KOPT-K1 (cell line): ENCODE measurements around the gene PCBP3.
"Not testable (repeated sequence)": the region's sequence is repeated elsewhere in the genome, so short reads cannot be mapped to it uniquely, and the experiment has no call there.

Source experiments
- H3K27ac ChIP-seq: fragments of 200-600 bp; sonication (generic); 2 replicates; pipeline ENCODE4 v1.5.1; 2016; ENCODE audit warnings: antibody characterized with exemption, mild to moderate bottlenecking, low read depth, low read length; ENCODE audit not compliant: poor library complexity, severe bottlenecking
- H3K36me3 ChIP-seq: fragments of 200-600 bp; sonication (generic); 2 replicates; pipeline ENCODE4 v1.5.1; 2017; ENCODE audit warnings: antibody characterized with exemption, mild to moderate bottlenecking, low read length, moderate library complexity; ENCODE audit not compliant: insufficient read depth
- H3K9me3 ChIP-seq: fragments of 200-600 bp; sonication (generic); 2 replicates; pipeline ENCODE4 v1.5.1; 2017; ENCODE audit warnings: antibody characterized with exemption, low read length, mild to moderate bottlenecking; ENCODE audit not compliant: insufficient read depth, poor library complexity, severe bottlenecking

Gene PCBP3

GRCh38 chr21:45669382-45669781 lies 25.9 kb downstream of the PCBP3 start:
- Histone ChIP-seq H3K27ac (no peak overlapping the region), H3K9me3 (peaks cover 38% of the 10 kb centered on the region), H3K36me3 (peaks cover 8% of the 10 kb centered on the region)

- Histone ChIP-seq H3K36me3 (peaks cover 8% of the 10 kb centered on the region), H3K9me3 (peaks cover 31% of the 10 kb centered on the region), H3K27ac (no peak overlapping the region)
Measured at GRCh38 chr21:45670731-45671130, 27.2 kb downstream of the PCBP3 start.

DNA sequence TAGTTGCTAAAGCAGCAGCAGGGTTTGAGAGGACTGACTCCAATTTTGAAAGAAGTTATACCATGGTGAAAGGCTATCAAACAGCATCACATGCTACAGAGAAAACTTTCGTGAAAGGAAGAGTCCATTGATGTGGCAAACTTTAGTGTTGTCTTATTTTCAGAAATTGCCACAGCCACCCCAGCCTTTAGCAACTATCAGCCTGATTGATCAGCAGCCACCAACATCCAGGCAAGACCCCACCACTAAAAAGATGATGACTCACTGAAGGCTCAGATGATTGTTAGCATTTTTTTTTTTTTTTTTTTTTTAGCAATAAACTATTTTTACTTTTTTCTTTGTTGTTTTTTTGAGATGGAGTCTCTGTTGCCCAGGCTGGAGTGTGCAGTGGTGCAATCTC lies 35.3 kb downstream of the PCBP3 start:
- H3K9me3 ChIP-seq, H3K36me3 ChIP-seq, H3K27ac ChIP-seq: not testable (repeated sequence)

DNA sequence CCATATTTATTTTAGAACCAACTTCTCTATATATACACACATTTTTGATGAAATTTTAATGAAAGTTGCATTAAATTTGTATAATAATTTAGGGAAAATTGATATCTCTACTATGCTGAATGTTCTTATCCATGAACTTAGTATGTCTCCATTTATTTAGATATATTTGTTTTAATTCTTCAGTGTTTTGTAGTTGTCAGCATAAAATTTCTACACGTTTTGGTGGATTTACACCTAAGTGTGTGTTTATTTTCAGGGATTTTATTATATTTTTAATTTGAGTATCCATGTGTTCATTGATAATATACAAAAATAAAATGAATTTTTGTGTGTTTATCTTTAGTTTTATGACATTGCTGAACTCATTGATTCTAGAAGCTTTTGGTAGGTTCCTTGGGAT lies 36.7 kb downstream of the PCBP3 start:
- Histone ChIP-seq H3K9me3 (peaks cover 9% of the 10 kb centered on the region), H3K27ac (no peak overlapping the region), H3K36me3 (no peaks in the 10 kb centered on the region; the same call in 1 of the 2 replicates)

DNA sequence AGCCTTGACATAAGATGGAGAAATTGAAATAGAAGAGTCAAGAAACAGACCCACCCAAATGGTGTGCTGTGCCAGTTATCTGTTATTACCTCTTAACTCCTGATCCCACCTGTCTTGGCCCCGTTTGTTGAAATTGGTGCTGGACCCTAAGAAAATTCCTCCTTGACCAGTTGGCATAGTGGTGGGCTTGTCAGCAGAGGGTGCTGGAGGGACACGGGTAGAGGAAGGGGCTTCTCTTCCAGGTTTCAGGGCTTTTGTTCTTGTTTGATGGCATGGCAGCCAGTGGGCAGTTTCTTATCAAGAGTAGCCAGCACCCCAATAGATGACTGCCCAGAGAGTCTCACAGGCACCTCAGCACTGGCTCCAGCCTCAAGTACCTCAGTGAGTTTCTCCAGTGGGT lies 51.6 kb downstream of the PCBP3 start:
- Histone ChIP-seq H3K36me3 (no peaks in the 10 kb centered on the region), H3K27ac (no peak overlapping the region), H3K9me3 (no peaks in the 10 kb centered on the region)

- no peak overlapping the region for H3K27ac ChIP-seq
- no peaks in the 10 kb centered on the region for H3K9me3 ChIP-seq
- H3K36me3 ChIP-seq = no peaks in the 10 kb centered on the region
Measured at GRCh38 chr21:45698493-45699184, 55.1 kb downstream of the PCBP3 start.

- no peak overlapping the region for H3K27ac ChIP-seq
- no peaks in the 10 kb centered on the region for H3K36me3 ChIP-seq
- H3K9me3 ChIP-seq = no peaks in the 10 kb centered on the region
Measured at GRCh38 chr21:45699251-45699942, 55.9 kb downstream of the PCBP3 start.

- no peaks in the 10 kb centered on the region for H3K9me3 ChIP-seq
- no peak overlapping the region for H3K27ac ChIP-seq
- H3K36me3 ChIP-seq = no peaks in the 10 kb centered on the region
Measured at GRCh38 chr21:45699966-45700365, 56.4 kb downstream of the PCBP3 start.

GRCh38 chr21:45700461-45700860 lies 56.9 kb downstream of the PCBP3 start:
- Histone ChIP-seq H3K27ac (no peak overlapping the region), H3K36me3 (no peaks in the 10 kb centered on the region), H3K9me3 (no peaks in the 10 kb centered on the region)

GRCh38 chr21:45704311-45705108 lies 61.0 kb downstream of the PCBP3 start:
- Histone ChIP-seq H3K27ac (no peak overlapping the region), H3K9me3 (no peaks in the 10 kb centered on the region), H3K36me3 (no peaks in the 10 kb centered on the region)

GRCh38 chr21:45706299-45706698 lies 62.8 kb downstream of the PCBP3 start:
- peaks cover 5% of the 10 kb centered on the region for H3K9me3 ChIP-seq
- no peaks in the 10 kb centered on the region for H3K36me3 ChIP-seq
- H3K27ac ChIP-seq = no peak overlapping the region

- no peak overlapping the region for H3K27ac ChIP-seq
- H3K9me3 ChIP-seq = peaks cover 7% of the 10 kb centered on the region
- H3K36me3 ChIP-seq = no peaks in the 10 kb centered on the region
Measured at GRCh38 chr21:45709173-45709572, 65.6 kb downstream of the PCBP3 start.

GRCh38 chr21:45709696-45710268 lies 66.3 kb downstream of the PCBP3 start:
- no peak overlapping the region for H3K27ac ChIP-seq
- H3K36me3 ChIP-seq = no peaks in the 10 kb centered on the region
- H3K9me3 ChIP-seq = peaks cover 7% of the 10 kb centered on the region

- not testable (repeated sequence) for H3K27ac ChIP-seq, H3K36me3 ChIP-seq, H3K9me3 ChIP-seq
Measured at GRCh38 chr21:45710306-45710705, 66.8 kb downstream of the PCBP3 start.

- Histone ChIP-seq H3K9me3 (peaks cover 17% of the 10 kb centered on the region), H3K27ac (no peak overlapping the region), H3K36me3 (no peaks in the 10 kb centered on the region)
Measured at GRCh38 chr21:45713613-45714012, 70.1 kb downstream of the PCBP3 start.
